Measurements from ENCODE around the gene LLGL2. TPM values are rescaled to one million over a fixed set of nuclear protein-coding genes. Genes with fewer than 3 reads are reported as not detected.

Gene LLGL2, protein sequence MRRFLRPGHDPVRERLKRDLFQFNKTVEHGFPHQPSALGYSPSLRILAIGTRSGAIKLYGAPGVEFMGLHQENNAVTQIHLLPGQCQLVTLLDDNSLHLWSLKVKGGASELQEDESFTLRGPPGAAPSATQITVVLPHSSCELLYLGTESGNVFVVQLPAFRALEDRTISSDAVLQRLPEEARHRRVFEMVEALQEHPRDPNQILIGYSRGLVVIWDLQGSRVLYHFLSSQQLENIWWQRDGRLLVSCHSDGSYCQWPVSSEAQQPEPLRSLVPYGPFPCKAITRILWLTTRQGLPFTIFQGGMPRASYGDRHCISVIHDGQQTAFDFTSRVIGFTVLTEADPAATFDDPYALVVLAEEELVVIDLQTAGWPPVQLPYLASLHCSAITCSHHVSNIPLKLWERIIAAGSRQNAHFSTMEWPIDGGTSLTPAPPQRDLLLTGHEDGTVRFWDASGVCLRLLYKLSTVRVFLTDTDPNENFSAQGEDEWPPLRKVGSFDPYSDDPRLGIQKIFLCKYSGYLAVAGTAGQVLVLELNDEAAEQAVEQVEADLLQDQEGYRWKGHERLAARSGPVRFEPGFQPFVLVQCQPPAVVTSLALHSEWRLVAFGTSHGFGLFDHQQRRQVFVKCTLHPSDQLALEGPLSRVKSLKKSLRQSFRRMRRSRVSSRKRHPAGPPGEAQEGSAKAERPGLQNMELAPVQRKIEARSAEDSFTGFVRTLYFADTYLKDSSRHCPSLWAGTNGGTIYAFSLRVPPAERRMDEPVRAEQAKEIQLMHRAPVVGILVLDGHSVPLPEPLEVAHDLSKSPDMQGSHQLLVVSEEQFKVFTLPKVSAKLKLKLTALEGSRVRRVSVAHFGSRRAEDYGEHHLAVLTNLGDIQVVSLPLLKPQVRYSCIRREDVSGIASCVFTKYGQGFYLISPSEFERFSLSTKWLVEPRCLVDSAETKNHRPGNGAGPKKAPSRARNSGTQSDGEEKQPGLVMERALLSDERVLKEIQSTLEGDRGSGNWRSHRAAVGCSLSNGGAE
- total RNA-seq (10 to 100 TPM in 6 of 7 donors, 1 to 10 TPM in 1; 9.9 to 45.4 (median 17.2) TPM), polyA plus RNA-seq (1 to 10 TPM in 1 of 2 donors, under 1 TPM in 1; 0.20 to 9.2 TPM)
- long read RNA-seq, donor 1, partial matches to known transcripts, result 9 of 29 reads
- long read RNA-seq, donor 1, other reads (novel, unspliced or antisense), result 20 of 29 reads
- long read RNA-seq, donor 2, transcript LLGL2-202 (10 exons, 1,374 nt), result major isoform, 6 of 6 reads
- long read RNA-seq, donor 2, partial matches to known transcripts, result 0 of 6 reads
- long read RNA-seq, donor 2, other reads (novel, unspliced or antisense), result 0 of 6 reads
- long read RNA-seq, donor 3, transcript LLGL2-203 (26 exons, 3,509 nt), result major isoform, 10 of 44 reads
- long read RNA-seq, donor 3, partial matches to known transcripts, result 11 of 44 reads
- long read RNA-seq, donor 3, other reads (novel, unspliced or antisense), result 17 of 44 reads

DNA sequence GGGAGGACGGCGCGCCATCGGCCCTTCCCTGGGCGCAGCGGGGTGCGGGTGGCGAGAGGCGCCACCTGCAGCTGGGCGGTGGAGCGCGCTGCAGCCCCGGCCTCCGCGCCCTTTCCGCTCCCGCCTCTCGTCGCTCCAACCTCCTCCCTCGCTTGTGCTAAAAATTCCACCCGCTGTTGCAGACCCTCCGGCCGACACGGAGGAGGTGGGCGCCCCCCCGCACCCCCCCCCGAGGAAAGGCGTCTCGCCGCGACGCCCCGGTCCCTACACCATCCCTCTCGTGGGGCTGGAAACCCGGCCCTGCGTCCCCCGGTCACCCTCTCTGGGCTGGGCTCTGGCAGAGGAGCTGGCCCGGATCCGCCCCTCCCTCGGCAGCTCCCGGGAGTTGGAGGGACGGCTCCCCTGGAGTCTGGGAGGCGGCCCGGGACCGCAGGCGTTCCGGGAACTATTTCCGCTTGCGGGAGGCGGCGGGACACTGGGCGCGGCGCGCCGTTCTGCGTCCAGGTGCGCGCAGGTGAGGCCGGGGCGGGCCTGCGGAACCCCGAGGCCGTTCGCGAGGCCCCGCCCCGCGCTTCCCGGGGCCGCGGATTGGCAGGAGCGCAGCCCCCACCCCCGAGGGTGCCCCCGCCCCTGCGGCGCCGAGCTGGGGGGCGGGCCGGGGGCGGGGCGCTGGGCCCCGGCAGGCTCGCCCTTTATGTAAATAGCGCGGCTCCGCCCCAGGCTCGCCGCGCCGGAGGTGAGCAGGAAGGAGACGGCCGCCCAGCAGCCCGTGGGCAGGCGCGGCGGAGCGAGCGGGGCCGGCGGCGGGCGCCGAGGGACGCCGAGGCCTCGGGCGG is at the start of gene LLGL2:
LLGL2 (plus strand) TSS at position 728 of the 836 bp plus-strand sequence. CDS start 17,730 bp downstream, outside the sequence.
- H3K4me3 ChIP-seq, result peak within 1 kb of the TSS; percentile 75
- DNase-seq, result peak; percentile 70 to 82 (median 77)
- H3K36me3 ChIP-seq, result no peaks in the 10 kb centered on the region
- no peaks in the 10 kb centered on the region for H3K4me1 ChIP-seq (ENCODE audit: insufficient read depth)
- TF ChIP-seq EP300 (IDR thresholded peaks at IDR 0.05), result no peak
- TF ChIP-seq, protein P1, sequence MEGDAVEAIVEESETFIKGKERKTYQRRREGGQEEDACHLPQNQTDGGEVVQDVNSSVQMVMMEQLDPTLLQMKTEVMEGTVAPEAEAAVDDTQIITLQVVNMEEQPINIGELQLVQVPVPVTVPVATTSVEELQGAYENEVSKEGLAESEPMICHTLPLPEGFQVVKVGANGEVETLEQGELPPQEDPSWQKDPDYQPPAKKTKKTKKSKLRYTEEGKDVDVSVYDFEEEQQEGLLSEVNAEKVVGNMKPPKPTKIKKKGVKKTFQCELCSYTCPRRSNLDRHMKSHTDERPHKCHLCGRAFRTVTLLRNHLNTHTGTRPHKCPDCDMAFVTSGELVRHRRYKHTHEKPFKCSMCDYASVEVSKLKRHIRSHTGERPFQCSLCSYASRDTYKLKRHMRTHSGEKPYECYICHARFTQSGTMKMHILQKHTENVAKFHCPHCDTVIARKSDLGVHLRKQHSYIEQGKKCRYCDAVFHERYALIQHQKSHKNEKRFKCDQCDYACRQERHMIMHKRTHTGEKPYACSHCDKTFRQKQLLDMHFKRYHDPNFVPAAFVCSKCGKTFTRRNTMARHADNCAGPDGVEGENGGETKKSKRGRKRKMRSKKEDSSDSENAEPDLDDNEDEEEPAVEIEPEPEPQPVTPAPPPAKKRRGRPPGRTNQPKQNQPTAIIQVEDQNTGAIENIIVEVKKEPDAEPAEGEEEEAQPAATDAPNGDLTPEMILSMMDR (IDR thresholded peaks at IDR 0.05), result peak; percentile 24 to 43 (median 33)
- peak; percentile 29 for TF ChIP-seq POLR2A (IDR thresholded peaks at IDR 0.05)
- no peaks in the 10 kb centered on the region for H3K27me3 ChIP-seq
- intact Hi-C loops (cut with DNase I), result loop anchor here in 1 of 4 donors (5.0 kb wide), 1 partner anchor 62 kb away; the partner anchor contains the start of gene MYO15B
- H3K27ac ChIP-seq, result peak within 1 kb of the TSS in 1 of 2 donors; percentile 71
- no peaks in the 10 kb centered on the region for H3K9me3 ChIP-seq
- WGBS, 3 donors, result 0 to 1% (median 0%) methylated on average over 53 to 108 of the region's 108 CpGs

- Histone ChIP-seq H3K27me3 (no peaks in the 10 kb centered on the region), H3K9me3 (no peaks in the 10 kb centered on the region), H3K36me3 (no peaks in the 10 kb centered on the region), H3K4me3 (no peak overlapping the region), H3K27ac (peak overlapping the region; percentile 38 to 49), H3K4me1 (ENCODE audit: insufficient read depth) (peaks cover 20% of the 10 kb centered on the region)
- WGBS, 3 donors, result 0 to 3% (median 0%) methylated on average over 3 of the region's 3 CpGs
- peak; percentile 59 to 67 (median 63) for DNase-seq
- intact Hi-C loops (cut with DNase I), result no loop called here
- TF ChIP-seq EP300 (IDR thresholded peaks at IDR 0.05) (no peak), POLR2A (IDR thresholded peaks at IDR 0.05) (no peak)
- TF ChIP-seq, protein P1 (IDR thresholded peaks at IDR 0.05), result no peak
These were observed 49.6 kb upstream of the LLGL2 start for GRCh38 chr17:75475851-75476250.

- H3K27me3 ChIP-seq, result no peaks in the 10 kb centered on the region
- H3K36me3 ChIP-seq, result no peaks in the 10 kb centered on the region
- no peaks in the 10 kb centered on the region for H3K9me3 ChIP-seq
- no peak for TF ChIP-seq EP300 (IDR thresholded peaks at IDR 0.05)
- TF ChIP-seq, protein P1 (IDR thresholded peaks at IDR 0.05), result no peak
- no peak for TF ChIP-seq POLR2A (IDR thresholded peaks at IDR 0.05)
- H3K4me3 ChIP-seq, result no peak overlapping the region
- H3K27ac ChIP-seq, result peak overlapping the region in 1 of 2 donors; percentile 49
- peaks cover 20% of the 10 kb centered on the region for H3K4me1 ChIP-seq (ENCODE audit: insufficient read depth)
- WGBS, 3 donors, result 3 to 4% (median 4%) methylated on average over 8 of the region's 8 CpGs
- peak; percentile 53 to 62 (median 60) for DNase-seq
- intact Hi-C loops (cut with DNase I), result no loop called here
These were observed 49.2 kb upstream of the LLGL2 start for GRCh38 chr17:75476271-75476671.
